OCI-LY1 (cell line): ENCODE results near the gene AMDHD2.
"Not testable (repeated sequence)": the region's sequence is repeated elsewhere in the genome, so short reads cannot be mapped to it uniquely, and the experiment has no call there.

Experiments
- EZH2 ChIP-seq: fragments of 200-600 bp; sonication (generic), shearing (Covaris generic); IDR thresholded peaks from 2 replicates; pipeline ENCODE4 v1.8.0; 2017; ENCODE audit warnings: borderline replicate concordance, mixed run types, mild to moderate bottlenecking, antibody characterized with exemption, low read length, moderate library complexity, mixed read lengths
- TF ChIP-seq, protein P1 (sequence below): fragments of 200-600 bp; sonication (generic), shearing (Covaris generic); IDR thresholded peaks from 2 replicates; pipeline ENCODE4 v1.5.1; 2017; ENCODE audit warnings: mild to moderate bottlenecking, antibody characterized with exemption, low read length, moderate library complexity, mixed read lengths

DNA sequence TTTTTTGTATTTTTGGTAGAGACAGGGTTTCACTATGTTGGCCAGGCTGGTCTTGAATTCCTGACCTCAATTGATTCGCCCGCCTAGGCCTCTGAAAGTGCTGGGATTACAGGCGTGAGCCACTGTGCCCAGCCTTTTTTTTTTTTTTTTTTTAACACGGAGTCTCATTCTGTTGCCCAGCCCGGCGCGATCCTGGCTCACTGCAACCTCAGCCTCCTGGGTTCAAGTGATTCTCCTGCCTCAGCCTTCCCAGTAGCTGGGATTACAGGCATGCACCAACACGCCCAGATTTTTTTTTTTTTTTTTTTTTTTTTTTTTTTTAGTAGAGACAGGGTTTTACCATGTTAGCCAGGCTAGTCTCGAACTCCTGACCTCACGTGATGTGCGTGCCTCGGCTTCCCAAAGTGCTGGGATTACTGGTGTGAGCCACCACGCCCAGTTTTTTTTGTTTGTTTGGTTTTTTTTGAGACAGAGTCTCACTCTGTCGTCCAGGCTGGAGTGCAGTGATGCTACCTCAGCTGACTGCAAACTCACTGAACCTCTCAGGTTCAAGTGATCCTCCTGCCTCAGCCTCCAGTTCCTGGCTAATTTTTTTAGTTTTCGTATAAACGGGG lies 13.1 kb downstream of the AMDHD2 start:
- TF ChIP-seq, protein P1, sequence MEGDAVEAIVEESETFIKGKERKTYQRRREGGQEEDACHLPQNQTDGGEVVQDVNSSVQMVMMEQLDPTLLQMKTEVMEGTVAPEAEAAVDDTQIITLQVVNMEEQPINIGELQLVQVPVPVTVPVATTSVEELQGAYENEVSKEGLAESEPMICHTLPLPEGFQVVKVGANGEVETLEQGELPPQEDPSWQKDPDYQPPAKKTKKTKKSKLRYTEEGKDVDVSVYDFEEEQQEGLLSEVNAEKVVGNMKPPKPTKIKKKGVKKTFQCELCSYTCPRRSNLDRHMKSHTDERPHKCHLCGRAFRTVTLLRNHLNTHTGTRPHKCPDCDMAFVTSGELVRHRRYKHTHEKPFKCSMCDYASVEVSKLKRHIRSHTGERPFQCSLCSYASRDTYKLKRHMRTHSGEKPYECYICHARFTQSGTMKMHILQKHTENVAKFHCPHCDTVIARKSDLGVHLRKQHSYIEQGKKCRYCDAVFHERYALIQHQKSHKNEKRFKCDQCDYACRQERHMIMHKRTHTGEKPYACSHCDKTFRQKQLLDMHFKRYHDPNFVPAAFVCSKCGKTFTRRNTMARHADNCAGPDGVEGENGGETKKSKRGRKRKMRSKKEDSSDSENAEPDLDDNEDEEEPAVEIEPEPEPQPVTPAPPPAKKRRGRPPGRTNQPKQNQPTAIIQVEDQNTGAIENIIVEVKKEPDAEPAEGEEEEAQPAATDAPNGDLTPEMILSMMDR, result not testable (repeated sequence)
- not testable (repeated sequence) for TF ChIP-seq EZH2
